WERI-Rb-1 (cell line): ENCODE measurements around the gene PTP4A1.

ENCODE experiments used
- DNase-seq: peaks from one replicate; pipeline ENCODE4 v3.0.0-alpha.2; 2020
- H3K27ac ChIP-seq: fragments of 250-450 bp; sonication (Bioruptor Pico); 2 replicates; pipeline ENCODE4 v1.5.1; 2020; ENCODE audit warnings: mild to moderate bottlenecking, moderate library complexity
- H3K27me3 ChIP-seq: fragments of 250-450 bp; sonication (Bioruptor Pico); 2 replicates; pipeline ENCODE4 v1.5.1; 2021; ENCODE audit warnings: mild to moderate bottlenecking, low read depth, moderate library complexity; ENCODE audit not compliant: insufficient read depth, severe bottlenecking
- H3K36me3 ChIP-seq: fragments of 250-450 bp; sonication (Bioruptor Pico); 2 replicates; pipeline ENCODE4 v1.5.1; 2020; ENCODE audit warnings: mild to moderate bottlenecking, moderate library complexity
- H3K4me3 ChIP-seq: 2 replicates; pipeline ENCODE4 v1.5.1; 2011; ENCODE audit warnings: low read depth, mild to moderate bottlenecking, control low read depth, low read length
- H3K9me3 ChIP-seq: fragments of 250-450 bp; sonication (Bioruptor Pico); 2 replicates; pipeline ENCODE4 v1.5.1; 2021; ENCODE audit warnings: mild to moderate bottlenecking, moderate library complexity; ENCODE audit not compliant: severe bottlenecking
- TF ChIP-seq, protein P1 (sequence below): IDR thresholded peaks from 2 replicates; pipeline ENCODE4 v1.5.1; 2011; ENCODE audit warnings: low read depth, mild to moderate bottlenecking, control low read depth, inconsistent platforms, low read length

PTP4A1 gene

DNA sequence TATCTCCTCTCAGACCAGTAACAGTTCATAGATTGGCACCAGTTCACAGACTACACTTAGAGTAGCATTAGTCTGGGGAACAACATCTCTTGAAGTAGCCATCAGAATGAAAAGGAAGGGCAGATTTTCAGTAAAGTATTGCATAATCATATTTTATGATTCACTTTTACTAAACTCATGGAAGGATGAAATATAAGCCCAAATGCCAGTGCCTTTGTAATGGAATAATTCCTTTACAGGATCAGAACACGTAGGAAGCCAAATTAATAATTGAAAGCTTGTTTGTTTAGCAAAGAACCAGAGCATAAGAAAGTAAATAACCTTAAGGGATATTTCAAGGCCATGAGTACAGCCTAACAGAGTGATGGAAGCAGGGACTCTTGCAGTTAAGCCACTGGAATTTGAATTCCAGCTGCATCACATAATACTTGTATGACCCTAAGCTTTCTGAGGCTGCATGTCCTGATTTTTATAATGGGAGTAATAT is 11.4 kb upstream of the PTP4A1 start:
- H3K9me3 ChIP-seq, result no peaks in the 10 kb centered on the region
- no peaks in the 10 kb centered on the region for H3K27me3 ChIP-seq
- H3K36me3 ChIP-seq, result no peaks in the 10 kb centered on the region
- no peak overlapping the region for H3K27ac ChIP-seq
- TF ChIP-seq, protein P1, sequence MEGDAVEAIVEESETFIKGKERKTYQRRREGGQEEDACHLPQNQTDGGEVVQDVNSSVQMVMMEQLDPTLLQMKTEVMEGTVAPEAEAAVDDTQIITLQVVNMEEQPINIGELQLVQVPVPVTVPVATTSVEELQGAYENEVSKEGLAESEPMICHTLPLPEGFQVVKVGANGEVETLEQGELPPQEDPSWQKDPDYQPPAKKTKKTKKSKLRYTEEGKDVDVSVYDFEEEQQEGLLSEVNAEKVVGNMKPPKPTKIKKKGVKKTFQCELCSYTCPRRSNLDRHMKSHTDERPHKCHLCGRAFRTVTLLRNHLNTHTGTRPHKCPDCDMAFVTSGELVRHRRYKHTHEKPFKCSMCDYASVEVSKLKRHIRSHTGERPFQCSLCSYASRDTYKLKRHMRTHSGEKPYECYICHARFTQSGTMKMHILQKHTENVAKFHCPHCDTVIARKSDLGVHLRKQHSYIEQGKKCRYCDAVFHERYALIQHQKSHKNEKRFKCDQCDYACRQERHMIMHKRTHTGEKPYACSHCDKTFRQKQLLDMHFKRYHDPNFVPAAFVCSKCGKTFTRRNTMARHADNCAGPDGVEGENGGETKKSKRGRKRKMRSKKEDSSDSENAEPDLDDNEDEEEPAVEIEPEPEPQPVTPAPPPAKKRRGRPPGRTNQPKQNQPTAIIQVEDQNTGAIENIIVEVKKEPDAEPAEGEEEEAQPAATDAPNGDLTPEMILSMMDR, result no peak
- H3K4me3 ChIP-seq, result no peak overlapping the region
- DNase-seq, result no peak

DNA sequence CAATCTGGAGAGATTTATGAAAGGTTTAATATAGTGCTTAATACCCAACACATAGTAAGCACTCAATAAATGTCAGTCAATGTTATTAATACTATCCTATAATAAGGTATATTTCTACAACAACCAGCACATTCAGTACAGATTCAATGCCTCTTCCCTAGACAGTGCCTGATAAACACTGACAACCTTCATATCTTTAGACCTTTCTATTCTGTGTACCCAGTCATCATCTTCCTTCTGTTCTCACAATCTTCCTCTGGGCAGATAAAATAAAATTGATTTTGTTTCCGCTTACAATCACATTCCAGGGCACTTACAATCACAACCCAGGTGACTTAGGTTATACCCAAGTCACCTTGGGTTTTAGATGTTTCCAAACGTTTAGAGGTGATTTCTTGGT is 11.0 kb upstream of the PTP4A1 start:
- H3K4me3 ChIP-seq, result no peak overlapping the region
- no peaks in the 10 kb centered on the region for H3K27me3 ChIP-seq
- H3K36me3 ChIP-seq, result no peaks in the 10 kb centered on the region
- TF ChIP-seq, protein P1, result no peak
- H3K9me3 ChIP-seq, result no peaks in the 10 kb centered on the region
- DNase-seq, result no peak
- H3K27ac ChIP-seq, result no peak overlapping the region

DNA sequence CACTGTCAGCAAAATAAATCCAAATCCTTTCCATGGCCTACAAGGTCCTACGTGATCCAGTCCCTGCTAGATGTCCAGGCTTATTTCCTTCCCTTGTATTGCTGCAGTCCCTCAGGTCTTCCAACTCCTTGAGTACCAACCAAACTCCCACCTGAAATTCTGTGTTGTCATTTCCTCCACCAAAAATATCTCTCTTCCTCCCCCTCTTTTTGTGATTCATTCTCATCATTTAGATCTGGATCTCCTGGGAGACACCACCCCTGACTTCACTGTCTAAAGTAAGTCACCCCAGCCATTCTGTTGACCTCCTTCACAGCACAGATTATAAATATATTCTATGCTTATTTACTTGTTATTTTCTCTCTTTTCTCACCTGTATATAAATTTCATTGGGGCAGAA is 9.0 kb upstream of the PTP4A1 start:
- Histone ChIP-seq H3K27ac (no peak overlapping the region), H3K36me3 (no peaks in the 10 kb centered on the region), H3K9me3 (no peaks in the 10 kb centered on the region), H3K4me3 (no peak overlapping the region), H3K27me3 (no peaks in the 10 kb centered on the region)
- TF ChIP-seq, protein P1, result no peak
- DNase-seq, result no peak

DNA sequence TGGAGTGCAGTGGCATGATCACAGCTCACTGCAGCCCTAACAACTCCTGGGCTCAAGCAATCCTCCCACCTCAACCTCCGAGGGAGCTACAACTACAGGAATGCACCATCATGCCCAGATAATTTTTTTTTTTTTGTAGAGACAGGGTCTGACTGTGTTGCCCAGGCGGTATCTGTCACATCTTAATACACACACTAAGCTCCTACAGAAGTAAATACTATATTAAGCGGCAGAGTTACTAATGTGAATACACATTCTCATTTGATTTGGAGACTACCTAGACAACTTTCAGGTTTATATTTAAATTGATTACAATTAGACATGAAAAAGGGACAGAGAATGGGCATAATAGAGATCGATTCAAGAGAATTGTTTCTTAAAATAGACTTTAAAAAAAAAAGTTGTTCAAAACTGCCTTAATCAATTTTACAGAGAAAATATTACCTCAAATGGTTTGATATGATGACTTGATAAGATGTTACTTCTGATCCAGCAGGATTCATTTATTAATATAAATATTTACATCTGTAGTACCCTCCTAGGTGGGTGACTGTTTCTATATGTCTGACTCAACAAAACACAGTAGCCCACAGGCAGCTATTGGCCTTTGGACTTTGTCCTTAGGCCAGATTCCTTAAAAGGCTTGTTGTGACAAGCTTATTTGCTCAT is 7.1 kb upstream of the PTP4A1 start:
- no peak for DNase-seq

DNA sequence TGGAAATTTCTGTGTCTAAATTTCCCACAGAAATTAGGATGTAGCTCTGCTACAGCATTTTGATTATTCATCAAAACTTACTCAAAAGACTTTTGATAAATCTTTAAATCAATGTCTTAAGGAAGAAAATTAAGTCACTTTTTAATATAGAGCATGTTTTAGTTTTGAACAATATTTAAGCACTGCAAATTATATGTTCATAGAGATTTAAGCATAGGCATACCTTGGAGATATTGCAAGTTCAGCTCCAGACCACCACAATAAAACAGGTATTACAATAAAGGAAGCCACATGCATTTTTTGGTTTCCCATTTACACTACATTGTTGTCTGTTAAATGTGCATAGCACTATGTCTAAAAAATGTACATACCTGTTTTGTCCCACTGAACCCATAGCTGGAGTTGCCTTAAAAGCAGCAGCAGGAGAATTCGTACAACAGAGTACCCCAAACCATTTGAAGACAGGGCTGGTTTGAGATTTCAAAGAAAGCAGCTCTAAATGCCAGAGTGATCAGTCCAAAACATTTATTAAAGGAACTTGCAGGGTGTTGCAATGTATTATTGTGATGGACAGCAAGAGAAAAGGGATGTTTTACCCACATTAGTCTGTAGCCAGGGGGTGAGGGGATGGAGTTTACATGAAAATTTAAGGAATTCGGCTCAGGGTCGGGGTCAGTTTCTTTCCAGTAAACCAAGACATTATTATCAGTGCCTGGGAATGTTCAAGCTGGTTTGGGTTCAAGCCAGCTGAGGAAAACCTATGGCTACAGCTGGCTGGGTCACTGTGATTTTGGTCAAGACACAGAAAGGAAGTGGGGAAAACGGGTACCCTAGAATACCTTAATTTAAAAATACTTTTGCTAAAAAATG is 6.3 kb upstream of the PTP4A1 start:
- no peak overlapping the region for H3K27ac ChIP-seq
- TF ChIP-seq, protein P1, result no peak

More for the DNA sequence above, 7.1 kb upstream of the PTP4A1 start:
- Histone ChIP-seq H3K36me3 (no peaks in the 10 kb centered on the region), H3K4me3 (no peak overlapping the region), H3K9me3 (no peaks in the 10 kb centered on the region), H3K27me3 (no peaks in the 10 kb centered on the region), H3K27ac (no peak overlapping the region)
- TF ChIP-seq, protein P1, result no peak

More for the DNA sequence above, 6.3 kb upstream of the PTP4A1 start:
- Histone ChIP-seq H3K9me3 (no peaks in the 10 kb centered on the region), H3K36me3 (no peaks in the 10 kb centered on the region), H3K27me3 (no peaks in the 10 kb centered on the region), H3K4me3 (no peak overlapping the region)
- DNase-seq, result no peak
